ENCODE results near the gene CRB2. TPM values are rescaled to one million over a fixed set of nuclear protein-coding genes. Genes with fewer than 3 reads are reported as not detected.

The CRB2 gene
- total and polyA plus RNA-seq, 2 donors (not counting 1 experiment from before 2014, with no cell fraction given), result not detected

GRCh38 chr9:123315635-123316034, 40.4 kb upstream of the CRB2 start:
- DNase-seq (ENCODE audit: low read depth in 2 of 2), result no peak
- no peaks in the 10 kb centered on the region for H3K4me1 ChIP-seq (ENCODE audit: control insufficient read depth, extremely low read depth, insufficient read depth, low read length)
- no peak overlapping the region for H2AFZ ChIP-seq (ENCODE audit: low read length)
- H3K36me3 ChIP-seq (ENCODE audit: control insufficient read depth, insufficient read depth, low read length), result no peaks in the 10 kb centered on the region
- H3K9ac ChIP-seq (ENCODE audit: insufficient read depth, low read length), result no peak overlapping the region
- no peak overlapping the region for H3K4me3 ChIP-seq (replicated peaks in 1 of 4; ENCODE audit: control extremely low read depth in 1 of 4, insufficient read depth in 1 of 4, low read depth in 3 of 4, low read length in 4 of 4)
- H3K4me2 ChIP-seq (ENCODE audit: extremely low read depth, insufficient read depth, low read length), result no peak overlapping the region
- no peaks in the 10 kb centered on the region for H3K9me3 ChIP-seq (ENCODE audit: control insufficient read depth, insufficient read depth, low read depth, low read length)
- H3K27ac ChIP-seq (ENCODE audit: insufficient read depth, low read length), result no peak overlapping the region
- H4K20me1 ChIP-seq (ENCODE audit: control insufficient read depth, extremely low read depth, insufficient read depth, low read length), result no peaks in the 10 kb centered on the region
- TF ChIP-seq CTCF (conservative IDR thresholded peaks at IDR 0.05 in 1 of 2, IDR thresholded peaks at IDR 0.05 in 1 of 2; ENCODE audit: low read depth in 1 of 2, low read length in 2 of 2) (no peak), EZH2 (IDR thresholded peaks at IDR 0.05; ENCODE audit: low read length, missing control alignments) (no peak)
- no peaks in the 10 kb centered on the region for H3K27me3 ChIP-seq (ENCODE audit: control insufficient read depth, insufficient read depth, low read length)
- H3K79me2 ChIP-seq (ENCODE audit: control insufficient read depth, insufficient read depth, low read length), result no peaks in the 10 kb centered on the region

DNA sequence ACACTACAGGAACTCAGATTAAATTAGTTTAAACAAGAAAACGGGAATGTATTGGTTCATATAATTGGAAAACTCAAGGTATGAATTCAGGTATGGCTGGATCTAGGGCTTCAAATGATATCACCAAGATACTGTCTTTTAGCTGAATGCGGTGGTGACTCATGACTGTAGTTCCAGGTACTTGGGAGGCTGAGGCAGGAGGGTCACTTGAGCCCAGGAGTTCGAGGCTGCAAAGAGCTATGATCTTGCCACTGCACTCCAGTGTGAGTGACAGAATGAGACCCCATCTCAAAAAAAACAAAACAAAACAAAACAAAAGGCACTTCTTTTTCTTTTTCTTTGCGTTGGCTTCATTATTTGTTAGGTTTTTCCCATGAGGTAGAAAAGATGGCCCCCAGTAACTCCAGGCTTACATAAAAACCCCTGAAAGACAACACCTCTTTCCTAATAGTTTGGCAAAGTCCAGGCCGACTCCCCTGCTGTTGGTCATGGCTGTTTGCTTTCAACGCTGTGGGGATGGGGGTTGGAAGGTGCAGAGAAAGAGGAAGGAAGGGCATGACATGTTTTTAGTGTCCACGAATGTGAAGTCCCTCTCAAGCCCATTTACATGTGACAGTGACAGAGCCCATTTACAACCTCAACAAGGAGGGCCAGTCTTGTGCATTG, 39.8 kb upstream of the CRB2 start:
- H4K20me1 ChIP-seq (ENCODE audit: control insufficient read depth, extremely low read depth, insufficient read depth, low read length), result no peaks in the 10 kb centered on the region
- TF ChIP-seq EZH2 (IDR thresholded peaks at IDR 0.05; ENCODE audit: low read length, missing control alignments) (no peak), CTCF (conservative IDR thresholded peaks at IDR 0.05 in 1 of 2, IDR thresholded peaks at IDR 0.05 in 1 of 2; ENCODE audit: low read depth in 1 of 2, low read length in 2 of 2) (no peak)
- no peak overlapping the region for H3K4me2 ChIP-seq (ENCODE audit: extremely low read depth, insufficient read depth, low read length)
- H3K4me1 ChIP-seq (ENCODE audit: control insufficient read depth, extremely low read depth, insufficient read depth, low read length), result no peaks in the 10 kb centered on the region
- H2AFZ ChIP-seq (ENCODE audit: low read length), result no peak overlapping the region
- DNase-seq (ENCODE audit: low read depth in 2 of 2), result no peak
- no peaks in the 10 kb centered on the region for H3K27me3 ChIP-seq (ENCODE audit: control insufficient read depth, insufficient read depth, low read length)
- H3K36me3 ChIP-seq (ENCODE audit: control insufficient read depth, insufficient read depth, low read length), result no peaks in the 10 kb centered on the region
- no peaks in the 10 kb centered on the region for H3K9me3 ChIP-seq (ENCODE audit: control insufficient read depth, insufficient read depth, low read depth, low read length)
- H3K79me2 ChIP-seq (ENCODE audit: control insufficient read depth, insufficient read depth, low read length), result no peaks in the 10 kb centered on the region
- H3K9ac ChIP-seq (ENCODE audit: insufficient read depth, low read length), result no peak overlapping the region
- H3K4me3 ChIP-seq (replicated peaks in 1 of 4; ENCODE audit: control extremely low read depth in 1 of 4, insufficient read depth in 1 of 4, low read depth in 3 of 4, low read length in 4 of 4), result no peak overlapping the region
- H3K27ac ChIP-seq (ENCODE audit: insufficient read depth, low read length), result no peak overlapping the region

GRCh38 chr9:123318202-123318601, 37.8 kb upstream of the CRB2 start:
- Histone ChIP-seq H3K4me2 (ENCODE audit: extremely low read depth, insufficient read depth, low read length) (no peak overlapping the region), H3K36me3 (ENCODE audit: control insufficient read depth, insufficient read depth, low read length) (no peaks in the 10 kb centered on the region), H3K9me3 (ENCODE audit: control insufficient read depth, insufficient read depth, low read depth, low read length) (no peaks in the 10 kb centered on the region), H3K27me3 (ENCODE audit: control insufficient read depth, insufficient read depth, low read length) (peaks cover 4% of the 10 kb centered on the region), H3K4me3 (replicated peaks in 1 of 4; ENCODE audit: control extremely low read depth in 1 of 4, insufficient read depth in 1 of 4, low read depth in 3 of 4, low read length in 4 of 4) (no peak overlapping the region), H2AFZ (ENCODE audit: low read length) (no peak overlapping the region), H3K27ac (ENCODE audit: insufficient read depth, low read length) (no peak overlapping the region), H4K20me1 (ENCODE audit: control insufficient read depth, extremely low read depth, insufficient read depth, low read length) (no peaks in the 10 kb centered on the region), H3K9ac (ENCODE audit: insufficient read depth, low read length) (no peak overlapping the region), H3K79me2 (ENCODE audit: control insufficient read depth, insufficient read depth, low read length) (no peaks in the 10 kb centered on the region), H3K4me1 (ENCODE audit: control insufficient read depth, extremely low read depth, insufficient read depth, low read length) (no peaks in the 10 kb centered on the region)
- no peak for DNase-seq (ENCODE audit: low read depth in 2 of 2)
- TF ChIP-seq EZH2 (IDR thresholded peaks at IDR 0.05; ENCODE audit: low read length, missing control alignments), result no peak
- no peak for TF ChIP-seq CTCF (conservative IDR thresholded peaks at IDR 0.05 in 1 of 2, IDR thresholded peaks at IDR 0.05 in 1 of 2; ENCODE audit: low read depth in 1 of 2, low read length in 2 of 2)

Measured in fibroblast of lung (primary cell).